ENCODE results near the gene ZMYND8. TPM values are rescaled to one million over a fixed set of nuclear protein-coding genes. Genes with fewer than 3 reads are reported as not detected.

Gene ZMYND8
- total and polyA plus RNA-seq, 4 donors: 14.2 to 46.4 (median 30.1) TPM

GRCh38 chr20:47306755-47307370 lies 49.6 kb downstream of the ZMYND8 start:
- WGBS, 2 donors: 95 to 97% methylated on average over 7 of the region's 7 CpGs
- DNase-seq (no peak), ATAC-seq (ENCODE audit: insufficient read depth, low FRiP score) (no peak)
- Histone ChIP-seq H3K27me3 (ENCODE audit: control insufficient read depth in 3 of 3, insufficient read depth in 3 of 3, low read length in 2 of 3) (no peaks in the 10 kb centered on the region), H3K27ac (ENCODE audit: low read depth in 1 of 2, low read length in 1 of 2) (no peak overlapping the region), H3K9me3 (ENCODE audit: control insufficient read depth in 4 of 4, insufficient read depth in 3 of 4, low read length in 3 of 4) (no peaks in the 10 kb centered on the region), H3K36me3 (ENCODE audit: control insufficient read depth in 4 of 4, insufficient read depth in 4 of 4, low read length in 4 of 4) (peaks cover 4 to 22% (median 13%) of the 10 kb centered on the region in 4 donors), H3K4me1 (ENCODE audit: control insufficient read depth in 5 of 5, insufficient read depth in 5 of 5, low read length in 5 of 5) (peaks cover 5 to 15% (median 11%) of the 10 kb centered on the region in 5 donors), H3K9ac (ENCODE audit: insufficient read depth in 1 of 2, low read length in 2 of 2) (no peak overlapping the region), H3K4me3 (no peak overlapping the region)
- no peak for TF ChIP-seq CTCF (IDR thresholded peaks at IDR 0.05; ENCODE audit: control extremely low read depth, extremely low read depth)

- no peak for ATAC-seq (ENCODE audit: insufficient read depth, low FRiP score)
- Histone ChIP-seq H3K9ac (ENCODE audit: insufficient read depth in 1 of 2, low read length in 2 of 2) (no peak overlapping the region), H3K27ac (ENCODE audit: low read depth in 1 of 2, low read length in 1 of 2) (no peak overlapping the region), H3K4me1 (ENCODE audit: control insufficient read depth in 5 of 5, insufficient read depth in 5 of 5, low read length in 5 of 5) (peaks cover 5 to 15% (median 11%) of the 10 kb centered on the region in 5 donors), H3K36me3 (ENCODE audit: control insufficient read depth in 4 of 4, insufficient read depth in 4 of 4, low read length in 4 of 4) (peaks cover 4 to 22% (median 12%) of the 10 kb centered on the region in 4 donors), H3K9me3 (ENCODE audit: control insufficient read depth in 4 of 4, insufficient read depth in 3 of 4, low read length in 3 of 4) (no peaks in the 10 kb centered on the region), H3K27me3 (ENCODE audit: control insufficient read depth in 3 of 3, insufficient read depth in 3 of 3, low read length in 2 of 3) (no peaks in the 10 kb centered on the region), H3K4me3 (no peak overlapping the region)
- no peak for TF ChIP-seq CTCF (IDR thresholded peaks at IDR 0.05; ENCODE audit: control extremely low read depth, extremely low read depth)
- WGBS, 2 donors: 97 to 98% methylated on average over 8 of the region's 8 CpGs
- no peak for DNase-seq
Measured at GRCh38 chr20:47306095-47306494, 50.4 kb downstream of the ZMYND8 start.

GRCh38 chr20:47305667-47306066 lies 50.8 kb downstream of the ZMYND8 start:
- 45 to 69% methylated on average over 4 of the region's 4 CpGs for WGBS, 2 donors

More at GRCh38 chr20:47305667-47306066, 50.8 kb downstream of the ZMYND8 start:
- Histone ChIP-seq H3K4me1 (ENCODE audit: control insufficient read depth in 5 of 5, insufficient read depth in 5 of 5, low read length in 5 of 5) (peaks cover 5 to 15% (median 11%) of the 10 kb centered on the region in 5 donors), H3K4me3 (no peak overlapping the region), H3K9me3 (ENCODE audit: control insufficient read depth in 4 of 4, insufficient read depth in 3 of 4, low read length in 3 of 4) (no peaks in the 10 kb centered on the region), H3K9ac (ENCODE audit: insufficient read depth in 1 of 2, low read length in 2 of 2) (no peak overlapping the region), H3K27ac (ENCODE audit: low read depth in 1 of 2, low read length in 1 of 2) (no peak overlapping the region), H3K36me3 (ENCODE audit: control insufficient read depth in 4 of 4, insufficient read depth in 4 of 4, low read length in 4 of 4) (peaks cover 4 to 22% (median 12%) of the 10 kb centered on the region in 4 donors), H3K27me3 (ENCODE audit: control insufficient read depth in 3 of 3, insufficient read depth in 3 of 3, low read length in 2 of 3) (no peaks in the 10 kb centered on the region)
- DNase-seq (no peak), ATAC-seq (ENCODE audit: insufficient read depth, low FRiP score) (no peak)
- TF ChIP-seq CTCF (IDR thresholded peaks at IDR 0.05; ENCODE audit: control extremely low read depth, extremely low read depth): no peak
